ES-I3 (cell line): ENCODE measurements around the gene STIM1.
"Not testable (repeated sequence)": the region's sequence is repeated elsewhere in the genome, so short reads cannot be mapped to it uniquely, and the experiment has no call there.

Experiments used
- H3K36me3 ChIP-seq: 2 replicates; pipeline ENCODE4 v1.6.1; 2013; ENCODE audit warnings: mild to moderate bottlenecking, low read length, control low read depth, moderate library complexity; ENCODE audit not compliant: insufficient read depth
- H3K4me1 ChIP-seq: 2 replicates; pipeline ENCODE4 v1.6.1; 2013; ENCODE audit warnings: mild to moderate bottlenecking, control low read depth, low read length; ENCODE audit not compliant: insufficient read depth
- H3K9ac ChIP-seq: 2 replicates; pipeline ENCODE4 v1.6.1; 2013; ENCODE audit warnings: low read depth, mild to moderate bottlenecking, low read length, moderate library complexity
- H3K9me3 ChIP-seq: 2 replicates; pipeline ENCODE4 v1.6.1; 2013; ENCODE audit warnings: mild to moderate bottlenecking, low read length, moderate library complexity; ENCODE audit not compliant: control insufficient read depth, insufficient read depth

Gene STIM1

GRCh38 chr11:3982431-3982830, 127.0 kb downstream of the STIM1 start:
- Histone ChIP-seq H3K9me3 (no peaks in the 10 kb centered on the region), H3K36me3 (no peaks in the 10 kb centered on the region), H3K9ac (no peak overlapping the region), H3K4me1 (no peaks in the 10 kb centered on the region)

GRCh38 chr11:3983101-3983500, 127.6 kb downstream of the STIM1 start:
- H3K9me3 ChIP-seq = no peaks in the 10 kb centered on the region
- H3K36me3 ChIP-seq = no peaks in the 10 kb centered on the region
- H3K4me1 ChIP-seq = no peaks in the 10 kb centered on the region
- no peak overlapping the region for H3K9ac ChIP-seq

- H3K4me1 ChIP-seq = no peaks in the 10 kb centered on the region
- no peak overlapping the region for H3K9ac ChIP-seq
- H3K36me3 ChIP-seq = no peaks in the 10 kb centered on the region
- no peaks in the 10 kb centered on the region for H3K9me3 ChIP-seq
Measured at GRCh38 chr11:3984896-3985295, 129.4 kb downstream of the STIM1 start.

GRCh38 chr11:3985631-3986030, 130.2 kb downstream of the STIM1 start:
- Histone ChIP-seq H3K4me1 (no peaks in the 10 kb centered on the region), H3K9ac (no peak overlapping the region), H3K36me3 (no peaks in the 10 kb centered on the region), H3K9me3 (no peaks in the 10 kb centered on the region)

GRCh38 chr11:3986301-3986700, 130.8 kb downstream of the STIM1 start:
- Histone ChIP-seq H3K4me1 (no peaks in the 10 kb centered on the region), H3K9me3 (no peaks in the 10 kb centered on the region), H3K36me3 (no peaks in the 10 kb centered on the region)

GRCh38 chr11:3989276-3989920, 133.9 kb downstream of the STIM1 start:
- H3K9ac ChIP-seq = no peak overlapping the region

More at GRCh38 chr11:3986301-3986700, 130.8 kb downstream of the STIM1 start:
- H3K9ac ChIP-seq = no peak overlapping the region

GRCh38 chr11:3989921-3990290, 134.4 kb downstream of the STIM1 start:
- H3K9ac ChIP-seq = no peak overlapping the region
- H3K9me3 ChIP-seq = peaks cover 5% of the 10 kb centered on the region; the same call in 1 of the 2 replicates
- no peaks in the 10 kb centered on the region for H3K36me3 ChIP-seq
- no peaks in the 10 kb centered on the region for H3K4me1 ChIP-seq

More at GRCh38 chr11:3989276-3989920, 133.9 kb downstream of the STIM1 start:
- Histone ChIP-seq H3K4me1 (no peaks in the 10 kb centered on the region), H3K36me3 (no peaks in the 10 kb centered on the region), H3K9me3 (peaks cover under 1% of the 10 kb centered on the region; the same call in 1 of the 2 replicates)

- H3K4me1 ChIP-seq = no peaks in the 10 kb centered on the region
- no peak overlapping the region for H3K9ac ChIP-seq
- no peaks in the 10 kb centered on the region for H3K36me3 ChIP-seq
- H3K9me3 ChIP-seq = peaks cover 5% of the 10 kb centered on the region; the same call in 1 of the 2 replicates
Measured at GRCh38 chr11:3990406-3990805, 134.9 kb downstream of the STIM1 start.

- no peaks in the 10 kb centered on the region for H3K36me3 ChIP-seq
- H3K4me1 ChIP-seq = no peaks in the 10 kb centered on the region
- H3K9ac ChIP-seq = no peak overlapping the region
- H3K9me3 ChIP-seq = peaks cover 5% of the 10 kb centered on the region
Measured at GRCh38 chr11:3992964-3993363, 137.5 kb downstream of the STIM1 start.

GRCh38 chr11:3994030-3994640, 138.7 kb downstream of the STIM1 start:
- no peaks in the 10 kb centered on the region for H3K4me1 ChIP-seq
- H3K9ac ChIP-seq = no peak overlapping the region
- no peaks in the 10 kb centered on the region for H3K36me3 ChIP-seq
- peaks cover 9% of the 10 kb centered on the region for H3K9me3 ChIP-seq

- peaks cover 14% of the 10 kb centered on the region for H3K9me3 ChIP-seq
Measured at GRCh38 chr11:3995307-3995706, 139.8 kb downstream of the STIM1 start.

GRCh38 chr11:3995949-3996554, 140.6 kb downstream of the STIM1 start:
- H3K9ac ChIP-seq = no peak overlapping the region
- H3K4me1 ChIP-seq = no peaks in the 10 kb centered on the region
- no peaks in the 10 kb centered on the region for H3K36me3 ChIP-seq
- peaks cover 14% of the 10 kb centered on the region for H3K9me3 ChIP-seq

More at GRCh38 chr11:3995307-3995706, 139.8 kb downstream of the STIM1 start:
- Histone ChIP-seq H3K9ac (no peak overlapping the region), H3K36me3 (no peaks in the 10 kb centered on the region), H3K4me1 (no peaks in the 10 kb centered on the region)

GRCh38 chr11:3996651-3997050, 141.2 kb downstream of the STIM1 start:
- H3K36me3 ChIP-seq = no peaks in the 10 kb centered on the region
- H3K9me3 ChIP-seq = peaks cover 14% of the 10 kb centered on the region
- no peaks in the 10 kb centered on the region for H3K4me1 ChIP-seq
- H3K9ac ChIP-seq = no peak overlapping the region

GRCh38 chr11:4004753-4005152, 149.3 kb downstream of the STIM1 start:
- not testable (repeated sequence) for H3K9me3 ChIP-seq, H3K9ac ChIP-seq, H3K4me1 ChIP-seq, H3K36me3 ChIP-seq
